ENCODE results near the gene ANKRD16. TPM values are rescaled to one million over a fixed set of nuclear protein-coding genes. Genes with fewer than 3 reads are reported as not detected.

The ANKRD16 gene
- total RNA-seq, 3 donors from 2014 or later (not counting 1 experiment from before 2014, with no cell fraction given), result 2.6 to 3.1 (median 3.0) TPM

DNA sequence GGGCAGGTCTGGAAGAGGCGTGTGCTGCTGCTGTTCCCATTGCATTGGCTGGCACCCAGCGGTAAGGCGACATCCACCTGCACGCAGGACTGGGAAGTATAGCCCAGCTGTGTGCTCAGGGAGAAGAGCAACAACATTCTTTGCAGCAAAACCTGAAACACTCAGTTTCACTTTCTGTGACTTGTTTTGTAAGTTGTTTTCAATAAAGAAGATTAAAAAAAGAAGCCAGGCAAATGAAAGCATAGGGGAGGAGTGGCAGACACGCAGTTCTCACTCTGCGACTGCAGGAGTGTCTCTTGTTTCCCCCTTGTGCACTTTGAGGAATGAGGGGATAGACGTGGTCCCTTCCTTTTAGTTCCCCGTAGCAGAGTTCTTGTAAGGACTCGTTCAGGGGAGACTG is 6.1 kb upstream of the ANKRD16 start:
- peaks cover 17% of the 10 kb centered on the region for H3K36me3 ChIP-seq (ENCODE audit: control insufficient read depth, insufficient read depth, low read length)

GRCh38 chr10:5895365-5895764 is 5.7 kb upstream of the ANKRD16 start:
- Mint-ChIP-seq H3K4me3 (no peak overlapping the region), H3K9me3 (no peaks in the 10 kb centered on the region), H3K27ac (peak overlapping the region in 1 of 2 donors; percentile 82), H3K27me3 (ENCODE audit: low read depth in 2 of 2) (no peaks in the 10 kb centered on the region), H3K4me1 (peaks cover 49 to 54% of the 10 kb centered on the region in 2 donors), H3K36me3 (no peaks in the 10 kb centered on the region)
- ATAC-seq, result no peak
- H3K36me3 ChIP-seq (ENCODE audit: control insufficient read depth, insufficient read depth, low read length), result peaks cover 17% of the 10 kb centered on the region
- H3K4me1 ChIP-seq (ENCODE audit: control insufficient read depth, insufficient read depth, low read length), result peaks cover 24% of the 10 kb centered on the region
- H3K27me3 ChIP-seq (ENCODE audit: control insufficient read depth, insufficient read depth, low read length), result no peaks in the 10 kb centered on the region
- WGBS (ENCODE audit: insufficient coverage), result 96% methylated on average over 2 of the region's 3 CpGs
- TF ChIP-seq CTCF (IDR thresholded peaks at IDR 0.05), result no peak
- H3K4me3 ChIP-seq (ENCODE audit: low read length), result no peak overlapping the region
- no peak overlapping the region for H3K27ac ChIP-seq (ENCODE audit: low read length)
- H3K9me3 ChIP-seq (ENCODE audit: control insufficient read depth, insufficient read depth, low read length), result peaks cover 5% of the 10 kb centered on the region
- intact Hi-C loops (cut with micrococcal nuclease), result no loop called here
- no peak for DNase-seq

More for the DNA sequence above, 6.1 kb upstream of the ANKRD16 start:
- no peak overlapping the region for H3K4me3 ChIP-seq (ENCODE audit: low read length)
- peak overlapping the region; percentile 0 for H3K27ac ChIP-seq (ENCODE audit: low read length)
- ATAC-seq, result no peak
- 62% methylated on average over 9 of the region's 9 CpGs for WGBS (ENCODE audit: insufficient coverage)
- no peak for TF ChIP-seq CTCF (IDR thresholded peaks at IDR 0.05)
- peaks cover 5% of the 10 kb centered on the region for H3K9me3 ChIP-seq (ENCODE audit: control insufficient read depth, insufficient read depth, low read length)
- peak in 1 of 2 donors; percentile 34 for DNase-seq
- Mint-ChIP-seq H3K9me3 (no peaks in the 10 kb centered on the region), H3K4me1 (peaks cover 46 to 50% of the 10 kb centered on the region in 2 donors), H3K4me3 (no peak overlapping the region), H3K27me3 (ENCODE audit: low read depth in 2 of 2) (no peaks in the 10 kb centered on the region), H3K36me3 (no peaks in the 10 kb centered on the region), H3K27ac (peak overlapping the region; percentile 45 to 82)
- no peaks in the 10 kb centered on the region for H3K27me3 ChIP-seq (ENCODE audit: control insufficient read depth, insufficient read depth, low read length)
- intact Hi-C loops (cut with micrococcal nuclease), result no loop called here
- peaks cover 20% of the 10 kb centered on the region for H3K4me1 ChIP-seq (ENCODE audit: control insufficient read depth, insufficient read depth, low read length)

GRCh38 chr10:5894873-5895272 is 5.2 kb upstream of the ANKRD16 start:
- DNase-seq (no peak), ATAC-seq (no peak)
- intact Hi-C loops (cut with micrococcal nuclease), result no loop called here
- Mint-ChIP-seq H3K4me1 (peaks cover 49 to 56% of the 10 kb centered on the region in 2 donors), H3K27ac (no peak overlapping the region), H3K4me3 (no peak overlapping the region), H3K9me3 (no peaks in the 10 kb centered on the region), H3K36me3 (no peaks in the 10 kb centered on the region), H3K27me3 (ENCODE audit: low read depth in 2 of 2) (no peaks in the 10 kb centered on the region)
- 96% methylated on average over 8 of the region's 8 CpGs for WGBS (ENCODE audit: insufficient coverage)
- no peak for TF ChIP-seq CTCF (IDR thresholded peaks at IDR 0.05)
- Histone ChIP-seq H3K36me3 (ENCODE audit: control insufficient read depth, insufficient read depth, low read length) (peaks cover 17% of the 10 kb centered on the region), H3K9me3 (ENCODE audit: control insufficient read depth, insufficient read depth, low read length) (peaks cover 5% of the 10 kb centered on the region), H3K27ac (ENCODE audit: low read length) (no peak overlapping the region), H3K27me3 (ENCODE audit: control insufficient read depth, insufficient read depth, low read length) (no peaks in the 10 kb centered on the region), H3K4me1 (ENCODE audit: control insufficient read depth, insufficient read depth, low read length) (peaks cover 24% of the 10 kb centered on the region), H3K4me3 (ENCODE audit: low read length) (no peak overlapping the region)

DNA sequence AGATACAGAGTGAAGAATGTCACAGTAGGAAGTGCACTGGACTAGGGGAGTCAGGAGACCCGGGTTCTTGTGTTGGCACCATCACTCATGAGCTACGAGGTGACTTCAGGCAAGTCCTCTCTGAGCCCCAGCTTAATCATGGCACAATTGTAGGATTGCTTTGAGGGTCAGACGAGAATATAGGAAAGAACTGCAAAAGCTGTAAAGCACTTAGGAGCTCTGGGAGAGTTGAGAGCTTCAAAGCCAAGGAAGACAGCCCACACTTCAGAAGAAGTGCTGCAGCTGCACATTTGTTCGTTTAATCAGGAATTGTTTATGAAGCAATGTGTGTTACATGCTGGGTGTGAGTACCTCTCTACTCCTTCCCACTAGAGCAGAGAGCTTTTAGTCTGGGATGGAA is 4.7 kb upstream of the ANKRD16 start:
- no peak for DNase-seq
- Mint-ChIP-seq H3K27ac (peak overlapping the region in 1 of 2 donors; percentile 28), H3K4me3 (no peak overlapping the region), H3K9me3 (no peaks in the 10 kb centered on the region), H3K4me1 (peaks cover 49 to 59% of the 10 kb centered on the region in 2 donors), H3K27me3 (ENCODE audit: low read depth in 2 of 2) (no peaks in the 10 kb centered on the region), H3K36me3 (no peaks in the 10 kb centered on the region)
- H3K36me3 ChIP-seq (ENCODE audit: control insufficient read depth, insufficient read depth, low read length), result peaks cover 17% of the 10 kb centered on the region
- no peak overlapping the region for H3K27ac ChIP-seq (ENCODE audit: low read length)
- H3K4me3 ChIP-seq (ENCODE audit: low read length), result no peak overlapping the region
- TF ChIP-seq CTCF (IDR thresholded peaks at IDR 0.05), result no peak
- intact Hi-C loops (cut with micrococcal nuclease), result no loop called here
- no peak for ATAC-seq
- H3K27me3 ChIP-seq (ENCODE audit: control insufficient read depth, insufficient read depth, low read length), result no peaks in the 10 kb centered on the region
- H3K4me1 ChIP-seq (ENCODE audit: control insufficient read depth, insufficient read depth, low read length), result peaks cover 24% of the 10 kb centered on the region
- WGBS (ENCODE audit: insufficient coverage), result 93% methylated on average over 3 of the region's 4 CpGs
- peaks cover 5% of the 10 kb centered on the region for H3K9me3 ChIP-seq (ENCODE audit: control insufficient read depth, insufficient read depth, low read length)
